DLD1 (cell line): ENCODE measurements around the gene DDOST.

ENCODE experiments used
- in situ Hi-C: cut with HindIII; loops from 2 replicates; pipeline ENCODE4 v1.10.0; 2017; ENCODE audit warnings: low sequenced_read_pairs

DDOST gene

GRCh38 chr1:20661207-20662109 lies at the start of gene DDOST:
TSS of gene DDOST (minus strand) at chr1:20661369. CDS start at chr1:20661350, 19 bp downstream.
- in situ Hi-C loops: no loop called here

GRCh38 chr1:20710469-20711284 lies 49.5 kb upstream of the DDOST start:
- in situ Hi-C loops: no loop called here

GRCh38 chr1:20709868-20710267 lies 48.7 kb upstream of the DDOST start:
- in situ Hi-C loops: no loop called here

- in situ Hi-C loops: no loop called here
Measured at GRCh38 chr1:20708891-20709290, 47.7 kb upstream of the DDOST start.

GRCh38 chr1:20708057-20708456 lies 46.9 kb upstream of the DDOST start:
- in situ Hi-C loops: no loop called here

GRCh38 chr1:20706841-20707240 lies 45.7 kb upstream of the DDOST start:
- in situ Hi-C loops: no loop called here

GRCh38 chr1:20705203-20705755 lies 44.1 kb upstream of the DDOST start:
- in situ Hi-C loops: no loop called here

GRCh38 chr1:20704390-20705202 lies 43.4 kb upstream of the DDOST start:
- in situ Hi-C loops: no loop called here

- in situ Hi-C loops: no loop called here
Measured at GRCh38 chr1:20703124-20703756, 42.1 kb upstream of the DDOST start.

- in situ Hi-C loops: no loop called here
Measured at GRCh38 chr1:20702416-20702815, 41.2 kb upstream of the DDOST start.

GRCh38 chr1:20701847-20702246 lies 40.7 kb upstream of the DDOST start:
- in situ Hi-C loops: no loop called here

GRCh38 chr1:20701446-20701845 lies 40.3 kb upstream of the DDOST start:
- in situ Hi-C loops: no loop called here

- in situ Hi-C loops: no loop called here
Measured at GRCh38 chr1:20700636-20701215, 39.6 kb upstream of the DDOST start.

- in situ Hi-C loops: no loop called here
Measured at GRCh38 chr1:20699558-20699957, 38.4 kb upstream of the DDOST start.

GRCh38 chr1:20698195-20698910 lies 37.2 kb upstream of the DDOST start:
- in situ Hi-C loops: no loop called here

- in situ Hi-C loops: no loop called here
Measured at GRCh38 chr1:20697563-20697962, 36.4 kb upstream of the DDOST start.

- in situ Hi-C loops: no loop called here
Measured at GRCh38 chr1:20696397-20697333, 35.5 kb upstream of the DDOST start.

- in situ Hi-C loops: no loop called here
Measured at GRCh38 chr1:20695515-20695914, 34.3 kb upstream of the DDOST start.
